Upper lobe of left lung (tissue), 4 donors: ENCODE results near the gene RNASE13.

ENCODE experiments used
- EP300 ChIP-seq, 4 donors: sonication (generic); formaldehyde crosslinking; IDR thresholded peaks; one replicate each; pipeline ENCODE4 v1.5.1; 2017; ENCODE audit warnings: antibody characterized with exemption in 4 of 4, control low read depth in 2 of 4
- POLR2A ChIP-seq, 4 donors: fragments of 450-650 bp; IDR thresholded peaks; one replicate each; pipeline ENCODE4 v1.5.1; 2016 to 2017; ENCODE audit warnings: antibody characterized with exemption in 4 of 4, mild to moderate bottlenecking in 2 of 4
- POLR2AphosphoS5 ChIP-seq, 2 donors: sonication (generic); formaldehyde crosslinking; IDR thresholded peaks; one replicate each; pipeline ENCODE4 v1.5.1; 2017; ENCODE audit warnings: antibody characterized with exemption in 2 of 2
- TF ChIP-seq, protein P1 (sequence below), 6 experiments: fragments of 450-650 bp in 4 of 6; fragments of 200-600 bp in 2 of 6; sonication (generic) in 2 of 6; IDR thresholded peaks; one replicate each; pipeline ENCODE4 v1.5.1; 2016 to 2019; ENCODE audit warnings: antibody characterized with exemption in 6 of 6

DNA sequence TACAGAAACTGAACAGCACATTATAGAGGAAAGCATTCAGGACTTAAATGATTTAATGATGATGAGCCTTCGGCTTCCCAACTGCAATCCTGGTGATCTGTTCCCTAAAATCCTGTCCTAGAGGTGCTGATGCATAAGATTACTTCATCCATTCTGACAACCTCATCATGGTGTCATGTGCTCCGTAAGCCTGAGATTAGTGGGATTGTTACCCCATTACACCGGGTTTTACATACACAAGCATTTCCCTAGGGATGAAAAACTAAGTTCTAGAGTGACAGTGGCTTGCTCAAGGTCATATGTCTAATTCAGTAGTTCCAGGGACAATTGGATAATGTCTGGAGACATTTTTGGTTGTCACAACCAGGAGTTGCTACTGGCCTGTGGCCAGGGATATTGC lies 2.5 kb upstream of the RNASE13 start:
- TF ChIP-seq, protein P1, sequence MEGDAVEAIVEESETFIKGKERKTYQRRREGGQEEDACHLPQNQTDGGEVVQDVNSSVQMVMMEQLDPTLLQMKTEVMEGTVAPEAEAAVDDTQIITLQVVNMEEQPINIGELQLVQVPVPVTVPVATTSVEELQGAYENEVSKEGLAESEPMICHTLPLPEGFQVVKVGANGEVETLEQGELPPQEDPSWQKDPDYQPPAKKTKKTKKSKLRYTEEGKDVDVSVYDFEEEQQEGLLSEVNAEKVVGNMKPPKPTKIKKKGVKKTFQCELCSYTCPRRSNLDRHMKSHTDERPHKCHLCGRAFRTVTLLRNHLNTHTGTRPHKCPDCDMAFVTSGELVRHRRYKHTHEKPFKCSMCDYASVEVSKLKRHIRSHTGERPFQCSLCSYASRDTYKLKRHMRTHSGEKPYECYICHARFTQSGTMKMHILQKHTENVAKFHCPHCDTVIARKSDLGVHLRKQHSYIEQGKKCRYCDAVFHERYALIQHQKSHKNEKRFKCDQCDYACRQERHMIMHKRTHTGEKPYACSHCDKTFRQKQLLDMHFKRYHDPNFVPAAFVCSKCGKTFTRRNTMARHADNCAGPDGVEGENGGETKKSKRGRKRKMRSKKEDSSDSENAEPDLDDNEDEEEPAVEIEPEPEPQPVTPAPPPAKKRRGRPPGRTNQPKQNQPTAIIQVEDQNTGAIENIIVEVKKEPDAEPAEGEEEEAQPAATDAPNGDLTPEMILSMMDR (IDR thresholded peaks at IDR 0.05): no peak
- TF ChIP-seq POLR2A (IDR thresholded peaks at IDR 0.05) (no peak), POLR2AphosphoS5 (IDR thresholded peaks at IDR 0.05) (no peak), EP300 (IDR thresholded peaks at IDR 0.05) (no peak)
